KMS-11 (cell line): Measurements from ENCODE around the gene MMP24.

ENCODE experiments used
- H2AFZ ChIP-seq: fragments of 200-600 bp; sonication (generic); 2 replicates; pipeline ENCODE4 v1.6.1; 2016; ENCODE audit warnings: antibody characterized with exemption, mixed run types, low read depth
- H3K27ac ChIP-seq: fragments of 200-600 bp; sonication (generic); 2 replicates; pipeline ENCODE4 v1.6.1; 2016; ENCODE audit warnings: mild to moderate bottlenecking, mixed run types
- H3K27me3 ChIP-seq: fragments of 200-600 bp; sonication (generic); 2 replicates; pipeline ENCODE4 v1.6.1; 2017; ENCODE audit warnings: mild to moderate bottlenecking, low read depth, mixed run types, moderate library complexity; ENCODE audit not compliant: insufficient read depth
- H3K36me3 ChIP-seq: fragments of 200-600 bp; sonication (generic); 2 replicates; pipeline ENCODE4 v1.6.1; 2017; ENCODE audit warnings: mild to moderate bottlenecking, mixed run types; ENCODE audit not compliant: insufficient read depth
- H3K4me1 ChIP-seq: fragments of 200-600 bp; sonication (generic); 2 replicates; pipeline ENCODE4 v1.6.1; 2016; ENCODE audit warnings: mild to moderate bottlenecking, low read depth, mixed run types; ENCODE audit not compliant: poor library complexity, severe bottlenecking
- H3K4me2 ChIP-seq: fragments of 200-600 bp; sonication (generic); 2 replicates; pipeline ENCODE4 v1.7.0; 2016; ENCODE audit warnings: mild to moderate bottlenecking, mixed run types
- H3K4me3 ChIP-seq: fragments of 200-600 bp; sonication (generic); IDR thresholded peaks from 2 replicates; pipeline ENCODE4 v1.6.1; 2017; ENCODE audit warnings: low read depth, low read length, mixed read lengths; ENCODE audit not compliant: insufficient read depth
- H3K79me2 ChIP-seq: fragments of 200-600 bp; sonication (generic); 2 replicates; pipeline ENCODE4 v1.6.1; 2016; ENCODE audit warnings: low read depth, mixed run types; ENCODE audit not compliant: insufficient read depth
- H3K9ac ChIP-seq: fragments of 200-600 bp; sonication (generic); 2 replicates; pipeline ENCODE4 v1.6.1; 2016; ENCODE audit warnings: mild to moderate bottlenecking, mixed run types
- H4K20me1 ChIP-seq: fragments of 200-600 bp; sonication (generic); 2 replicates; pipeline ENCODE4 v1.6.1; 2016; ENCODE audit warnings: mild to moderate bottlenecking, mixed run types; ENCODE audit not compliant: insufficient read depth
- TF ChIP-seq, protein P1 (sequence below): fragments of 200-600 bp; sonication (generic); conservative IDR thresholded peaks from 2 replicates; pipeline ENCODE4 v1.6.1; 2017; ENCODE audit warnings: low read depth, mild to moderate bottlenecking, antibody characterized with exemption, low read length, moderate library complexity, mixed read lengths

The MMP24 gene

DNA sequence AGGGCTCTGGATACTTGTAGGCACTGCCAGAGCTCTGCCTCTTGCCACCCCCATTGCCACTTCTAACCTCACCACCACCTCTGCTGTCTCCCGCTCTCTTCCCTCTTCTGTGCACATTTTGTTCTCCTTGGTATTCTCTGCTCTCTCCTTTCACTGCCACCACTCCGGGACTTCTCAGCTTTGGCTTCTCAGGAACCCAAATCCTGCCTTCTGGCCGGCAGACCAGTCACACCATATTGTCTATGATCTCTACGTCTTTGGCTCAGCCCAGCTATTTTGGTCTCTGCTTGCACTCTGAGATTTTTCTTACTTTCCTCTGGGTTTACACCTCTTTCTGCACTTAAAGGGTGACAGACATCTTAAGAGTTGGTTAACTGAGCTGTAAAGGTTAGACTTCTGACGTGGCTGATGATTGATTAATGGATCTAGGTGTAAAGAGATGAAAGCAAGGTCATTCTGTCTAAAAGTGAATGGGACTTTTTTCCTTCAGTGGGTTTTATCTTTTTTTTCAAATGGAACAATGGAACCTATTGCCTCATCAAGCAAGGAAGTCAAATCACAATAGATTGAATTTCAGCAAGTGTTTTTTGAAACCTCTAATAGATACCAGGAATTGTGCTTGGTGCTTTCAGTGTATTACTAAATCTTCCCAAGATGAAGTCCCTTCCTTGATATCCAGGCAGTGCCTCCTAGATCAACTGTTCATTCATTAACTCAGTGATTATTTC is 13.8 kb downstream of the MMP24 start:
- no peaks in the 10 kb centered on the region for H4K20me1 ChIP-seq
- no peak overlapping the region for H3K4me3 ChIP-seq
- H3K79me2 ChIP-seq, result no peaks in the 10 kb centered on the region
- no peak overlapping the region for H2AFZ ChIP-seq
- H3K4me2 ChIP-seq, result no peak overlapping the region
- H3K36me3 ChIP-seq, result no peaks in the 10 kb centered on the region
- H3K27ac ChIP-seq, result no peak overlapping the region
- no peaks in the 10 kb centered on the region for H3K27me3 ChIP-seq
- no peak overlapping the region for H3K9ac ChIP-seq
- H3K4me1 ChIP-seq, result no peaks in the 10 kb centered on the region
- TF ChIP-seq, protein P1, sequence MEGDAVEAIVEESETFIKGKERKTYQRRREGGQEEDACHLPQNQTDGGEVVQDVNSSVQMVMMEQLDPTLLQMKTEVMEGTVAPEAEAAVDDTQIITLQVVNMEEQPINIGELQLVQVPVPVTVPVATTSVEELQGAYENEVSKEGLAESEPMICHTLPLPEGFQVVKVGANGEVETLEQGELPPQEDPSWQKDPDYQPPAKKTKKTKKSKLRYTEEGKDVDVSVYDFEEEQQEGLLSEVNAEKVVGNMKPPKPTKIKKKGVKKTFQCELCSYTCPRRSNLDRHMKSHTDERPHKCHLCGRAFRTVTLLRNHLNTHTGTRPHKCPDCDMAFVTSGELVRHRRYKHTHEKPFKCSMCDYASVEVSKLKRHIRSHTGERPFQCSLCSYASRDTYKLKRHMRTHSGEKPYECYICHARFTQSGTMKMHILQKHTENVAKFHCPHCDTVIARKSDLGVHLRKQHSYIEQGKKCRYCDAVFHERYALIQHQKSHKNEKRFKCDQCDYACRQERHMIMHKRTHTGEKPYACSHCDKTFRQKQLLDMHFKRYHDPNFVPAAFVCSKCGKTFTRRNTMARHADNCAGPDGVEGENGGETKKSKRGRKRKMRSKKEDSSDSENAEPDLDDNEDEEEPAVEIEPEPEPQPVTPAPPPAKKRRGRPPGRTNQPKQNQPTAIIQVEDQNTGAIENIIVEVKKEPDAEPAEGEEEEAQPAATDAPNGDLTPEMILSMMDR, result no peak

DNA sequence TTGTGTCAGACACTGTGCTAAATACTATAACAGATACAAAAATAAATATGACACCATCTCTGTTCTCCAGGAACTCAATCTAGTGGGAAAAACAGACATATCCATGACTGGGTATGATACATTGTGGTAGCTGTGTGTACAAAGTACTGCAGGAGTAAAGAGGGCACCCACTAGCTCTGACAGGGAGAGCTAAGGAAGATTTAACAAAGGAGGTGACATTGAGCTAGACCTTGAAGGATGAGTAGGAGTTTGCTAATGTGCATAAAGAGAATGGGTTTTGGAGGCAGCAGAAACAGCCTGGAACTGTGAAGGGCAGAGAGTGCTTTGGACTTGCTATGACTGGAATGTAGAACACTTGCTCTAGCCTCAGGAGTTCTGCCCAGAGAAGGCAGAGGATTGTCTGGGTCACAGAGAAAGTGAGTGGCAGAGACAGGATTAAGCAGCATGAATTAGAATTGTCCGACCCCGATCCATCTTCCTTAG is 14.4 kb downstream of the MMP24 start:
- H3K36me3 ChIP-seq, result no peaks in the 10 kb centered on the region
- H3K9ac ChIP-seq, result no peak overlapping the region
- TF ChIP-seq, protein P1, result no peak
- no peak overlapping the region for H3K4me3 ChIP-seq
- no peaks in the 10 kb centered on the region for H3K27me3 ChIP-seq
- no peaks in the 10 kb centered on the region for H3K79me2 ChIP-seq
- no peaks in the 10 kb centered on the region for H4K20me1 ChIP-seq
- no peak overlapping the region for H2AFZ ChIP-seq
- no peak overlapping the region for H3K4me2 ChIP-seq
- no peaks in the 10 kb centered on the region for H3K4me1 ChIP-seq
- H3K27ac ChIP-seq, result no peak overlapping the region

DNA sequence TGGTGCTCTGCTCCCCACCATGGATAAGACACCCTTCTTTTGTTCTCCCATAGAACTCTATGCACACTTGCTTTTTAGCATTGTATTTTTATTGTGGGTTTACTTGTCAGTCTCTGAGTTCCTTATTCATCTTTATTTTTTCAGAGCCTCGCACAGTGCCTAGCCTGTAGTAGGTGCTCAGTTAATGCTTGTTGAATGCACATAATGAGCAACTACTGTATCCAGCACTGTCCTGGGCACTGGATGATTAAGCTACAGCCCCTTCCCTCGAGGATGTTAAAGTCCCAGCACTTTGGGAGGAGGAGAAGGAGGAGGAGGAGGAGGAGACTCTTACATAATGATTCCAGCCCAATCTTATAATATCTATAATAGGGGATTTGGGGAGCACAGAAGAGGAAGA is 16.8 kb downstream of the MMP24 start:
- no peak overlapping the region for H2AFZ ChIP-seq
- no peaks in the 10 kb centered on the region for H3K79me2 ChIP-seq
- no peak overlapping the region for H3K4me2 ChIP-seq
- H4K20me1 ChIP-seq, result no peaks in the 10 kb centered on the region
- H3K4me1 ChIP-seq, result no peaks in the 10 kb centered on the region
- H3K4me3 ChIP-seq, result no peak overlapping the region
- H3K9ac ChIP-seq, result no peak overlapping the region
- H3K27me3 ChIP-seq, result no peaks in the 10 kb centered on the region
- TF ChIP-seq, protein P1, result no peak
- H3K27ac ChIP-seq, result no peak overlapping the region
- H3K36me3 ChIP-seq, result no peaks in the 10 kb centered on the region

DNA sequence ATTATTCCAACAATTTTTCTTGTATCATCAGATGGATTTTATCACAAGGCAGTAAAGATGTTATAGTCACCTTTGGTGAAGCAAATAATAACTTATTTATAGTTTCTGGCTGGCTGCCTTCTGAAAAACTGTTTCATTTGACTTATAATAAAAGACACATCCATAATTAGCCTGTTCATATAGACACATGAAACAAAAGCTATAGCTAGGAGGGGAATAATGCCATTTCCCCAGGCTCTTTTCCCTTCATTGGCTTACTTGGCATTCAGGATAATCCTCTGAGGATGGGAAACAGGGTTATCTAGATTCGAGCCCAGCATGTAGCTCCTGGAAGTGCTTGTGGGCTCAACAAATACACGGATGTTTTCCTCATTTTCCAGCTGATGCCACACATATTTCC is 17.5 kb downstream of the MMP24 start:
- Histone ChIP-seq H3K4me3 (no peak overlapping the region), H3K27ac (no peak overlapping the region), H2AFZ (no peak overlapping the region), H3K9ac (no peak overlapping the region), H3K79me2 (no peaks in the 10 kb centered on the region), H3K4me2 (no peak overlapping the region), H3K27me3 (no peaks in the 10 kb centered on the region), H3K36me3 (no peaks in the 10 kb centered on the region), H4K20me1 (no peaks in the 10 kb centered on the region), H3K4me1 (no peaks in the 10 kb centered on the region)
- TF ChIP-seq, protein P1, result no peak
